Upper lobe of left lung (tissue), 6 donors: ENCODE data around the gene CUBN. TPM values are rescaled to one million over a fixed set of nuclear protein-coding genes. Genes with fewer than 3 reads are reported as not detected.

Experiments
- ATAC-seq, 2 donors: fragments of 200-7000 bp; cut with Tn5 transposase; one replicate each; pipeline ENCODE4 v1.9.1; 2022; ENCODE audit warnings: mild to moderate bottlenecking in 2 of 2, moderate library complexity in 2 of 2; ENCODE audit not compliant: low FRiP score in 2 of 2
- DNase-seq, 2 donors: peaks; one replicate each; pipeline ENCODE4 v3.0.0-alpha.2; 2019 to 2020
- H3K27ac ChIP-seq, 4 donors: fragments of 200-600 bp; sonication (generic); one replicate each; pipeline ENCODE4 v1.5.1; 2016 to 2019
- H3K27me3 ChIP-seq, 4 donors: fragments of 200-600 bp; sonication (generic); one replicate each; pipeline ENCODE4 v1.5.1; 2017 to 2019
- H3K36me3 ChIP-seq, 4 donors: fragments of 200-600 bp; sonication (generic); one replicate each; pipeline ENCODE4 v1.5.1; 2016 to 2019
- H3K4me1 ChIP-seq, 4 donors: fragments of 200-600 bp; sonication (generic); one replicate each; pipeline ENCODE4 v1.5.1; 2018 to 2019
- H3K4me3 ChIP-seq, 4 donors: fragments of 200-600 bp; sonication (generic); one replicate each; pipeline ENCODE4 v1.5.1; 2017 to 2019; ENCODE audit warnings: mild to moderate bottlenecking in 2 of 4, moderate library complexity in 1 of 4
- H3K9me3 ChIP-seq, 4 donors: fragments of 200-600 bp; sonication (generic); one replicate each; pipeline ENCODE4 v1.5.1; 2018 to 2019
- EP300 ChIP-seq, 4 donors: sonication (generic); formaldehyde crosslinking; IDR thresholded peaks; one replicate each; pipeline ENCODE4 v1.5.1; 2017; ENCODE audit warnings: antibody characterized with exemption in 4 of 4, control low read depth in 2 of 4
- POLR2A ChIP-seq, 4 donors: fragments of 450-650 bp; IDR thresholded peaks; one replicate each; pipeline ENCODE4 v1.5.1; 2016 to 2017; ENCODE audit warnings: antibody characterized with exemption in 4 of 4, mild to moderate bottlenecking in 2 of 4
- POLR2AphosphoS5 ChIP-seq, 2 donors: sonication (generic); formaldehyde crosslinking; IDR thresholded peaks; one replicate each; pipeline ENCODE4 v1.5.1; 2017; ENCODE audit warnings: antibody characterized with exemption in 2 of 2
- WGBS, 2 donors: methylation state at CpG; one replicate each; pipeline ENCODE4 v1.1.5; 2017 to 2018; 5-methylcytosine and 5-hydroxymethylcytosine counted together
- total RNA-seq, 6 donors: library from RNA; depleted of rRNA in 4 of 6; stranded (reverse); fragments of >200 nt in 4 of 6; gene quantifications; one replicate each; pipeline versions ENCODE4 v1.1.0 to v1.2.1, GENCODE V29; 2016 to 2021
- TF ChIP-seq, protein P1 (sequence below), 6 experiments: fragments of 450-650 bp in 4 of 6; fragments of 200-600 bp in 2 of 6; sonication (generic) in 2 of 6; IDR thresholded peaks; one replicate each; pipeline ENCODE4 v1.5.1; 2016 to 2019; ENCODE audit warnings: antibody characterized with exemption in 6 of 6
- donor health status: DM: no; HTN: no; CAD: no; lungs with moderate emphysema.
- donor health status: DM: no; HTN: yes; CAD: no; lungs with severe emphysema.

The CUBN gene
- total RNA-seq, 6 donors from 2014 or later: 1.0 to 9.4 (median 5.3) TPM

DNA sequence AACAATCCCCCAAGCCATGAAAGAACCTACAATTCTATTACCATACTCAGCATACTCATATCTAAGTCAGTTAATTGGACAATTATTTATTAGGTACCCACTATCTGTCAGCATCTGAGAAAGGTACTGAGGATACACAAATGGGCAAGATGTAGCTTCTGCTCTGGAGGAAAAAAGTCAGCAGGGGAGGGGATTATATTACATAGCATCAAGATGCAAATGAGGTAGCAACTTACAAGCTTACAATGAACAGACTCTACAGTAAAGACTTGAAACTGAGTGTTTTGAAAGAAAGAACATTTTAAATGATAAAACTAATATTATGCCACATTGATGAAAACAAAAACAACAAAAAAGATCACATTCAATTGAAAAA, 10.8 kb upstream of the CUBN start:
- TF ChIP-seq POLR2AphosphoS5 (IDR thresholded peaks at IDR 0.05): no peak
- no peak for TF ChIP-seq POLR2A (IDR thresholded peaks at IDR 0.05)
- TF ChIP-seq, protein P1, sequence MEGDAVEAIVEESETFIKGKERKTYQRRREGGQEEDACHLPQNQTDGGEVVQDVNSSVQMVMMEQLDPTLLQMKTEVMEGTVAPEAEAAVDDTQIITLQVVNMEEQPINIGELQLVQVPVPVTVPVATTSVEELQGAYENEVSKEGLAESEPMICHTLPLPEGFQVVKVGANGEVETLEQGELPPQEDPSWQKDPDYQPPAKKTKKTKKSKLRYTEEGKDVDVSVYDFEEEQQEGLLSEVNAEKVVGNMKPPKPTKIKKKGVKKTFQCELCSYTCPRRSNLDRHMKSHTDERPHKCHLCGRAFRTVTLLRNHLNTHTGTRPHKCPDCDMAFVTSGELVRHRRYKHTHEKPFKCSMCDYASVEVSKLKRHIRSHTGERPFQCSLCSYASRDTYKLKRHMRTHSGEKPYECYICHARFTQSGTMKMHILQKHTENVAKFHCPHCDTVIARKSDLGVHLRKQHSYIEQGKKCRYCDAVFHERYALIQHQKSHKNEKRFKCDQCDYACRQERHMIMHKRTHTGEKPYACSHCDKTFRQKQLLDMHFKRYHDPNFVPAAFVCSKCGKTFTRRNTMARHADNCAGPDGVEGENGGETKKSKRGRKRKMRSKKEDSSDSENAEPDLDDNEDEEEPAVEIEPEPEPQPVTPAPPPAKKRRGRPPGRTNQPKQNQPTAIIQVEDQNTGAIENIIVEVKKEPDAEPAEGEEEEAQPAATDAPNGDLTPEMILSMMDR (IDR thresholded peaks at IDR 0.05): no peak
- no peak for TF ChIP-seq EP300 (IDR thresholded peaks at IDR 0.05)
- no peak overlapping the region for H3K4me3 ChIP-seq
- no peaks in the 10 kb centered on the region for H3K4me1 ChIP-seq
- no peak overlapping the region for H3K27ac ChIP-seq
- DNase-seq (no peak), ATAC-seq (no peak)
- H3K9me3 ChIP-seq: no peaks in the 10 kb centered on the region
- H3K27me3 ChIP-seq: no peaks in the 10 kb centered on the region
- no peaks in the 10 kb centered on the region for H3K36me3 ChIP-seq

DNA sequence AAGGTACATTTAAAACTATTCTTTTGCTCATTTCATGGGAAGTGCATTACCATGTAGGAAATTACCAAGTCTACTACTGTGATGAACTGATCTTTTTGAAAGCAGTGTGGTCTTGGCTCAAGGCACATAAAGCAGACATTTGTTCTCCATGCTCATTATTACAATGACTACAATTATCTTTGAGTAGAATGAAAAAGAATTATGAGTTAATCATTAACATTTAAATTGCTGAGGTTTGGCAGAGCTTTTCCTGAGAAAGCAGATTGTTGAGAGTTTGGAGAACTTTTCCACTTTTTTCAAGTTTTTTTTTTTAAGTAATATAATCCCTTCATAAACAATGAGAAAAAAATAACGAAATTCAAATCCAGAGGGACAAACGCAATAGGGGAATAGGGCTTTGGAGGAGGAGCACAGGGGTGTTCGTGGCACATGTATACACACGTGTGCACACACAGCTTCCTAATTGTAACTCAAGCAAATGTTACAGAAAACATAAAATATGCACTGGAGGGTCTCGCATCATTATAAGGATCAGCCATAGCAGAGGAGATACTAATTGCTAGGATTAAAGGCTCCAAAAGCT, 8.9 kb upstream of the CUBN start:
- Histone ChIP-seq H3K36me3 (no peaks in the 10 kb centered on the region), H3K27me3 (no peaks in the 10 kb centered on the region), H3K27ac (no peak overlapping the region), H3K9me3 (no peaks in the 10 kb centered on the region), H3K4me1 (no peaks in the 10 kb centered on the region), H3K4me3 (no peak overlapping the region)
- ATAC-seq: no peak
- TF ChIP-seq, protein P1 (IDR thresholded peaks at IDR 0.05): no peak
- TF ChIP-seq EP300 (IDR thresholded peaks at IDR 0.05) (no peak), POLR2AphosphoS5 (IDR thresholded peaks at IDR 0.05) (no peak), POLR2A (IDR thresholded peaks at IDR 0.05) (no peak)
- DNase-seq: no peak
- WGBS, 2 donors: 52 to 62% methylated on average over 5 of the region's 5 CpGs

DNA sequence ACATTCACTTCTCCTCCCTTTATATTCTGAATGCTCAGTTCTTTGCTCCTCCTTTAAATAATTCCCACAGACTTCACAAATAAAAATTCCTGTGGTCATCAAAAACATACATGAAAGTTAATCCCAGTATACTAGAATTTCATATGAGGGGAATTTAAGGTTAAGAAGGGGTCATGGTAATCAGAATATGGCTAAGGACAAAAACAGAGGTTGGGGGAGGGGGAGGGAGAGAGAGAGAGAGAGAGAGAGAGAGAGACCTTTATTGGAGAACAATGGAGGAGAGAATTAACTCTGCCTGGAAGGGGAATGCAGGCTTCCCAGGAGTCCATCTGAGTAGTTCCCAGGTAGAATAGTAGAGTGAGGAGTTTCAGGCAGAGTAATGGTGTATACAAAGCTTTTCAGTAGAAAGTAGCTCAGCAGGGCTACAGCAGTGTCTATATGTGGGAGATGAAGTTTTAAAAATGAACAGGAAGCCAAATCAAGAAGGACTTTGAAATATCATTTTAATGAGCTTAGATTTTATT, 5.2 kb upstream of the CUBN start:
- TF ChIP-seq POLR2AphosphoS5 (IDR thresholded peaks at IDR 0.05) (no peak), EP300 (IDR thresholded peaks at IDR 0.05) (no peak), POLR2A (IDR thresholded peaks at IDR 0.05) (no peak)
- TF ChIP-seq, protein P1 (IDR thresholded peaks at IDR 0.05): no peak
- H3K4me3 ChIP-seq: no peak overlapping the region
- no peak overlapping the region for H3K27ac ChIP-seq
- no peak for ATAC-seq
- H3K36me3 ChIP-seq: no peaks in the 10 kb centered on the region
- H3K9me3 ChIP-seq: no peaks in the 10 kb centered on the region
- H3K4me1 ChIP-seq: no peaks in the 10 kb centered on the region
- DNase-seq: no peak
- no peaks in the 10 kb centered on the region for H3K27me3 ChIP-seq

DNA sequence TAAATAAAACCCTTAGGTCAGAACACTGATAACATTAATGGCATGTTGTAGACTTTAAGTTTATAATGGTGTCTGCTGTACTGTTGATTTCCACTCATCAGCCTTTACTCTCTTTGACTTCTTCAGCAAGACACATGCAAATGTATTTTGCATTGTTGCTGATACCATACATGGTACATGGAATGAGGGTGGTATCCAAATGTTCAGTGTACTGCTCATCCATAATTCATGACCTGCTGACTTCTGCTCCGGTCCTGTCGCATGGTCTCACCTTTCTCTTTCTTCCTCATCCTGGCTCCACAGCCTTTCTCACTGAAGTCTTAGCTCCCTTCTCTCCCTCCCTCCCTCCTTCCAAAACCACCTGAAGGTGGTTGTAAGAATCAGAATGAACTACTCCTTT, 4.7 kb upstream of the CUBN start:
- no peaks in the 10 kb centered on the region for H3K9me3 ChIP-seq
- H3K4me1 ChIP-seq: no peaks in the 10 kb centered on the region
- no peak overlapping the region for H3K27ac ChIP-seq
- DNase-seq (no peak), ATAC-seq (no peak)
- H3K27me3 ChIP-seq: no peaks in the 10 kb centered on the region
- no peak overlapping the region for H3K4me3 ChIP-seq
- WGBS, 2 donors: 95 to 100% methylated on average over 2 of the region's 2 CpGs
- TF ChIP-seq EP300 (IDR thresholded peaks at IDR 0.05) (no peak), POLR2A (IDR thresholded peaks at IDR 0.05) (no peak), POLR2AphosphoS5 (IDR thresholded peaks at IDR 0.05) (no peak)
- TF ChIP-seq, protein P1 (IDR thresholded peaks at IDR 0.05): no peak
- no peaks in the 10 kb centered on the region for H3K36me3 ChIP-seq

DNA sequence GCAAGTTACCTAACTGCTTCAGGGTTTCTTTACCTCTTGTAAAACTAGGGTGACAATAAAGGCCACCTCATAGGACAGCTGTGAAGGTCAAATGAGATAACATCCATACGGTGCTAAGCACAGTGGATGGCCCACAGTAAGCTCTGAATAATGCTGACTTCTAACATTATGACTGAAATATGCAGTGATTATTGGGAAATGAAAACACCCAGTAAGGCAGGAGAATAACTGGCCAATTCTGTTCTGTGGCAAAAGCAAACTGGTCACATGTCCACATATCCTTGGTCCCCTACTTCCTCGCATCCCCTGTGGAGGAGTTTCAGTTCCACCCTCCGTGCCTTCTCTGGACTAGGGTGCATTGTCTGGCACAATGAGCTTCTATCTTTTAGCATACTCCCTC, 1.4 kb downstream of the CUBN start:
- WGBS, 2 donors: 82 to 87% methylated on average over 3 of the region's 3 CpGs
- DNase-seq: peak in 1 of 2 donors; percentile 36
- Histone ChIP-seq H3K9me3 (no peaks in the 10 kb centered on the region), H3K36me3 (no peaks in the 10 kb centered on the region), H3K27me3 (no peaks in the 10 kb centered on the region), H3K4me1 (no peaks in the 10 kb centered on the region), H3K27ac (no peak overlapping the region), H3K4me3 (no peak overlapping the region)
- peak; percentile 40 to 87 for ATAC-seq
- TF ChIP-seq POLR2A (IDR thresholded peaks at IDR 0.05) (no peak), POLR2AphosphoS5 (IDR thresholded peaks at IDR 0.05) (no peak), EP300 (IDR thresholded peaks at IDR 0.05) (no peak)
- TF ChIP-seq, protein P1 (IDR thresholded peaks at IDR 0.05): no peak
